ENCODE results near the gene ANKFN1.

GRCh38 chr17:56169621-56170020 lies 16.3 kb downstream of the ANKFN1 start:
- TF ChIP-seq CTCF (IDR thresholded peaks at IDR 0.05; ENCODE audit: low read depth, low read length, poor library complexity, severe bottlenecking) (no peak), EZH2phosphoT487 (IDR thresholded peaks at IDR 0.05; ENCODE audit: borderline replicate concordance, low read length) (no peak)

All from DOHH2 (cell line).